ENCODE measurements around the gene SMIM41.
A peak's percentile ranks its signal among the peaks of the same experiment; 100 is the strongest.

DNA sequence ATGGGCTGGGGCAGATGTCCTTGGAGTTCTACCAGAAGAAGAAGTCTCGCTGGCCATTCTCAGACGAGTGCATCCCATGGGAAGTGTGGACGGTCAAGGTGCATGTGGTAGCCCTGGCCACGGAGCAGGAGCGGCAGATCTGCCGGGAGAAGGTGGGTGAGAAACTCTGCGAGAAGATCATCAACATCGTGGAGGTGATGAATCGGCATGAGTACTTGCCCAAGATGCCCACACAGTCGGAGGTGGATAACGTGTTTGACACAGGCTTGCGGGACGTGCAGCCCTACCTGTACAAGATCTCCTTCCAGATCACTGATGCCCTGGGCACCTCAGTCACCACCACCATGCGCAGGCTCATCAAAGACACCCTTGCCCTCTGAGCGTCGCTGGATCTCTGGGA, 2.7 kb upstream of the SMIM41 start:
- TF ChIP-seq CTCF (IDR thresholded peaks at IDR 0.05 in 8 of 11, conservative IDR thresholded peaks at IDR 0.05 in 3 of 11) (no peak), POLR2A (IDR thresholded peaks at IDR 0.05) (no peak), POLR2AphosphoS5 (IDR thresholded peaks at IDR 0.05) (peak in 1 of 3 donors; percentile 15)
